DND-41 (cell line): ENCODE data around the gene RBM39.
"Not testable (repeated sequence)": the region's sequence is repeated elsewhere in the genome, so short reads cannot be mapped to it uniquely, and the experiment has no call there.

Source experiments
- ATAC-seq: fragments of 200-7000 bp; cut with Tn5 transposase; 3 replicates; pipeline ENCODE4 v1.9.1; 2021; ENCODE audit warnings: low read depth; ENCODE audit not compliant: insufficient read depth
- DNase-seq: peaks from one replicate; pipeline ENCODE4 v3.0.0-alpha.2; 2020
- H2AFZ ChIP-seq: 2 replicates; pipeline ENCODE4 v1.6.0; 2012; ENCODE audit warnings: low read depth, low read length
- H3K27ac ChIP-seq: 2 replicates; pipeline ENCODE4 v1.5.1; 2012; ENCODE audit warnings: low read length, inconsistent platforms
- H3K27me3 ChIP-seq: fragments of 200-600 bp; sonication (generic); 2 replicates; pipeline ENCODE4 v1.6.0; 2012; ENCODE audit warnings: low read length, mild to moderate bottlenecking, inconsistent platforms; ENCODE audit not compliant: insufficient read depth, poor library complexity
- H3K36me3 ChIP-seq: 2 replicates; pipeline ENCODE4 v1.5.1; 2012; ENCODE audit warnings: low read length, inconsistent platforms; ENCODE audit not compliant: insufficient read depth
- H3K4me1 ChIP-seq: 2 replicates; pipeline ENCODE4 v1.5.1; 2012; ENCODE audit warnings: mild to moderate bottlenecking, low read length; ENCODE audit not compliant: insufficient read depth
- H3K4me2 ChIP-seq: 2 replicates; pipeline ENCODE4 v1.6.0; 2012; ENCODE audit warnings: mild to moderate bottlenecking, moderate library complexity, low read length, inconsistent platforms; ENCODE audit not compliant: insufficient read depth
- H3K4me3 ChIP-seq, 2 experiments: fragments of 200-600 bp in 1 of 2; shearing (Covaris generic) in 1 of 2; 2 replicates each; pipeline ENCODE4 v1.5.1; 2012 to 2016; ENCODE audit warnings: inconsistent platforms in 2 of 2, low read length in 2 of 2, mild to moderate bottlenecking in 2 of 2, low read depth in 1 of 2, moderate library complexity in 1 of 2
- H3K79me2 ChIP-seq: 2 replicates; pipeline ENCODE4 v1.6.0; 2012; ENCODE audit warnings: low read length, inconsistent platforms; ENCODE audit not compliant: insufficient read depth
- H3K9ac ChIP-seq: 2 replicates; pipeline ENCODE4 v1.6.0; 2012; ENCODE audit warnings: low read depth, mild to moderate bottlenecking, inconsistent platforms, low read length, moderate library complexity
- H3K9me3 ChIP-seq: 2 replicates; pipeline ENCODE4 v1.5.1; 2012; ENCODE audit warnings: low read length, moderate library complexity, mild to moderate bottlenecking, inconsistent platforms; ENCODE audit not compliant: insufficient read depth, severe bottlenecking
- H4K20me1 ChIP-seq: 2 replicates; pipeline ENCODE4 v1.6.0; 2012; ENCODE audit warnings: low read length; ENCODE audit not compliant: insufficient read depth
- CTCF ChIP-seq: IDR thresholded peaks from 2 replicates; pipeline ENCODE4 v1.5.1; 2012; ENCODE audit warnings: borderline replicate concordance, low read length, moderate library complexity, mild to moderate bottlenecking; ENCODE audit not compliant: poor library complexity, severe bottlenecking; ENCODE audit errors: extremely low read depth
- EZH2 ChIP-seq: IDR thresholded peaks from 3 replicates; pipeline ENCODE4 v1.6.1; 2012; ENCODE audit warnings: borderline replicate concordance, low read depth, mild to moderate bottlenecking, moderate library complexity, low read length, inconsistent platforms; ENCODE audit not compliant: severe bottlenecking

The RBM39 gene

GRCh38 chr20:35757098-35757705 lies 15.1 kb upstream of the RBM39 start:
- H3K27ac ChIP-seq = no peak overlapping the region
- no peaks in the 10 kb centered on the region for H3K36me3 ChIP-seq
- H3K79me2 ChIP-seq = no peaks in the 10 kb centered on the region
- no peak overlapping the region for H3K4me2 ChIP-seq
- DNase-seq (no peak), ATAC-seq (peak; percentile 40; the same call in 2 of the 3 replicates)
- H2AFZ ChIP-seq = no peak overlapping the region
- H4K20me1 ChIP-seq = no peaks in the 10 kb centered on the region
- H3K27me3 ChIP-seq = no peaks in the 10 kb centered on the region
- no peaks in the 10 kb centered on the region for H3K4me1 ChIP-seq
- H3K9ac ChIP-seq = no peak overlapping the region
- H3K4me3 ChIP-seq = no peak overlapping the region
- TF ChIP-seq CTCF = no peak
- TF ChIP-seq EZH2 = no peak
- no peaks in the 10 kb centered on the region for H3K9me3 ChIP-seq

GRCh38 chr20:35756404-35756803 lies 14.3 kb upstream of the RBM39 start:
- Histone ChIP-seq H3K9ac (no peak overlapping the region), H3K9me3 (no peaks in the 10 kb centered on the region), H3K79me2 (no peaks in the 10 kb centered on the region), H3K4me1 (no peaks in the 10 kb centered on the region), H4K20me1 (no peaks in the 10 kb centered on the region), H3K4me3 (no peak overlapping the region), H3K27ac (no peak overlapping the region), H3K36me3 (no peaks in the 10 kb centered on the region), H2AFZ (no peak overlapping the region), H3K27me3 (no peaks in the 10 kb centered on the region), H3K4me2 (no peak overlapping the region)
- ATAC-seq = no peak
- TF ChIP-seq EZH2 = no peak
- no peak for TF ChIP-seq CTCF
- DNase-seq = no peak

GRCh38 chr20:35750611-35751010 lies 8.6 kb upstream of the RBM39 start:
- TF ChIP-seq EZH2 (no peak), CTCF (no peak)
- no peak for DNase-seq
- Histone ChIP-seq H3K4me2 (no peak overlapping the region), H3K9ac (no peak overlapping the region), H3K27ac (no peak overlapping the region), H2AFZ (no peak overlapping the region), H3K4me1 (no peaks in the 10 kb centered on the region), H3K27me3 (no peaks in the 10 kb centered on the region), H3K9me3 (no peaks in the 10 kb centered on the region), H3K79me2 (no peaks in the 10 kb centered on the region), H3K4me3 (no peak overlapping the region), H3K36me3 (no peaks in the 10 kb centered on the region), H4K20me1 (no peaks in the 10 kb centered on the region)
- ATAC-seq = no peak

GRCh38 chr20:35744492-35744841 lies 2.4 kb upstream of the RBM39 start:
- Histone ChIP-seq H3K4me1 (peaks cover 30% of the 10 kb centered on the region), H4K20me1 (peaks cover 19% of the 10 kb centered on the region), H3K27ac (peak overlapping the region; percentile 95; the same call in 1 of the 2 replicates), H3K9ac (0 out of 2 replicates have a peak overlapping the region, but pooled peaks have one; percentile 80), H3K36me3 (peaks cover 19% of the 10 kb centered on the region), H3K79me2 (peaks cover 38% of the 10 kb centered on the region)
- H3K4me2 ChIP-seq, ATAC-seq, DNase-seq, H2AFZ ChIP-seq, H3K9me3 ChIP-seq, H3K27me3 ChIP-seq, H3K4me3 ChIP-seq: not testable (repeated sequence)
